HG02759 (cell line): ENCODE measurements around the gene TMEM108.

Source experiments
- ATAC-seq: cut with Tn5 transposase; IDR thresholded peaks from one replicate; pipeline ENCODE4 v1.9.1; 2021; ENCODE audit warnings: mild to moderate bottlenecking, moderate library complexity; ENCODE audit not compliant: unreplicated experiment

Gene TMEM108

GRCh38 chr3:133053532-133053931, 15.3 kb downstream of the TMEM108 start:
- no peak for ATAC-seq

- no peak for ATAC-seq
Measured at GRCh38 chr3:133054586-133054985, 16.4 kb downstream of the TMEM108 start.

- no peak for ATAC-seq
Measured at GRCh38 chr3:133055339-133055738, 17.1 kb downstream of the TMEM108 start.

GRCh38 chr3:133058243-133058642, 20.1 kb downstream of the TMEM108 start:
- ATAC-seq: no peak

GRCh38 chr3:133058831-133059230, 20.6 kb downstream of the TMEM108 start:
- ATAC-seq: no peak

GRCh38 chr3:133065193-133065961, 27.2 kb downstream of the TMEM108 start:
- ATAC-seq: no peak

- no peak for ATAC-seq
Measured at GRCh38 chr3:133066026-133066425, 27.8 kb downstream of the TMEM108 start.

- ATAC-seq: no peak
Measured at GRCh38 chr3:133069556-133070286, 31.5 kb downstream of the TMEM108 start.

GRCh38 chr3:133074977-133075376, 36.8 kb downstream of the TMEM108 start:
- no peak for ATAC-seq

GRCh38 chr3:133077688-133078087, 39.5 kb downstream of the TMEM108 start:
- ATAC-seq: no peak

GRCh38 chr3:133079621-133080020, 41.4 kb downstream of the TMEM108 start:
- ATAC-seq: no peak

- ATAC-seq: no peak
Measured at GRCh38 chr3:133081016-133081415, 42.8 kb downstream of the TMEM108 start.

- no peak for ATAC-seq
Measured at GRCh38 chr3:133083395-133083794, 45.2 kb downstream of the TMEM108 start.

GRCh38 chr3:133089906-133090485, 51.8 kb downstream of the TMEM108 start:
- ATAC-seq: no peak

GRCh38 chr3:133092681-133093080, 54.5 kb downstream of the TMEM108 start:
- no peak for ATAC-seq

- ATAC-seq: no peak
Measured at GRCh38 chr3:133093366-133093765, 55.2 kb downstream of the TMEM108 start.

GRCh38 chr3:133096900-133097613, 58.9 kb downstream of the TMEM108 start:
- ATAC-seq: no peak

GRCh38 chr3:133103706-133104105, 65.5 kb downstream of the TMEM108 start:
- ATAC-seq: no peak

- ATAC-seq: no peak
Measured at GRCh38 chr3:133106169-133106568, 68.0 kb downstream of the TMEM108 start.

- ATAC-seq: no peak
Measured at GRCh38 chr3:133112666-133113065, 74.5 kb downstream of the TMEM108 start.

- no peak for ATAC-seq
Measured at GRCh38 chr3:133113526-133113925, 75.3 kb downstream of the TMEM108 start.
